ENCODE measurements around the gene GLCE.

DNA sequence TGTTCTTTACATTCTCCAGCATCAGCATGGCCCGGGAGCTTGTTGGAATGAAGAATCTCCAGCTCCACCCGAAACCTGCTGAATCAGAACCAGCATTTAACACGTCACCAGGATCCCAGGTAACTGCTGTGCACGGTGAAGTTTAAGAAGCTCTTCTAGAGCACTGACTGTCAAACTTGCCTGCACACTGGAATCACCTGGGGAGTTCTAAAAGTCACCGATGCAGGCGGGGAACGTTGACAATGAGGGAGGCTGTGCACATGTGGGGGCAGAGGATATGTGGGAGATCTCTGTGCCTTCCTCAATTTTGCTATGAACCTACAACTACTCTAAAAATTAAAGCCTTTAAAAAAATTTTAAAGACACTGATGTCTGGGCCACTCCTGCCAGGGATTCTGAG, 119.2 kb downstream of the GLCE start:
- no peak for TF ChIP-seq TCF7L2 (IDR thresholded peaks at IDR 0.05; ENCODE audit: low read depth, low read length)
- TF ChIP-seq, protein P1, sequence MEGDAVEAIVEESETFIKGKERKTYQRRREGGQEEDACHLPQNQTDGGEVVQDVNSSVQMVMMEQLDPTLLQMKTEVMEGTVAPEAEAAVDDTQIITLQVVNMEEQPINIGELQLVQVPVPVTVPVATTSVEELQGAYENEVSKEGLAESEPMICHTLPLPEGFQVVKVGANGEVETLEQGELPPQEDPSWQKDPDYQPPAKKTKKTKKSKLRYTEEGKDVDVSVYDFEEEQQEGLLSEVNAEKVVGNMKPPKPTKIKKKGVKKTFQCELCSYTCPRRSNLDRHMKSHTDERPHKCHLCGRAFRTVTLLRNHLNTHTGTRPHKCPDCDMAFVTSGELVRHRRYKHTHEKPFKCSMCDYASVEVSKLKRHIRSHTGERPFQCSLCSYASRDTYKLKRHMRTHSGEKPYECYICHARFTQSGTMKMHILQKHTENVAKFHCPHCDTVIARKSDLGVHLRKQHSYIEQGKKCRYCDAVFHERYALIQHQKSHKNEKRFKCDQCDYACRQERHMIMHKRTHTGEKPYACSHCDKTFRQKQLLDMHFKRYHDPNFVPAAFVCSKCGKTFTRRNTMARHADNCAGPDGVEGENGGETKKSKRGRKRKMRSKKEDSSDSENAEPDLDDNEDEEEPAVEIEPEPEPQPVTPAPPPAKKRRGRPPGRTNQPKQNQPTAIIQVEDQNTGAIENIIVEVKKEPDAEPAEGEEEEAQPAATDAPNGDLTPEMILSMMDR (IDR thresholded peaks at IDR 0.05), result no peak
- no peak for TF ChIP-seq POLR2AphosphoS5 (IDR thresholded peaks at IDR 0.05; ENCODE audit: low read depth, low read length)
- TF ChIP-seq SIN3A (IDR thresholded peaks at IDR 0.05; ENCODE audit: borderline replicate concordance, insufficient read depth, low read depth, low read length), result no peak
